ENCODE results near the gene ARMCX6. TPM values are rescaled to one million over a fixed set of nuclear protein-coding genes. Genes with fewer than 3 reads are reported as not detected.
"Not testable (repeated sequence)": the region's sequence is repeated elsewhere in the genome, so short reads cannot be mapped to it uniquely, and the experiment has no call there.

The ARMCX6 gene
- 17.1 and 18.9 TPM in 2 replicates for total RNA-seq (2014; rRNA removed; shearing (Covaris generic))

DNA sequence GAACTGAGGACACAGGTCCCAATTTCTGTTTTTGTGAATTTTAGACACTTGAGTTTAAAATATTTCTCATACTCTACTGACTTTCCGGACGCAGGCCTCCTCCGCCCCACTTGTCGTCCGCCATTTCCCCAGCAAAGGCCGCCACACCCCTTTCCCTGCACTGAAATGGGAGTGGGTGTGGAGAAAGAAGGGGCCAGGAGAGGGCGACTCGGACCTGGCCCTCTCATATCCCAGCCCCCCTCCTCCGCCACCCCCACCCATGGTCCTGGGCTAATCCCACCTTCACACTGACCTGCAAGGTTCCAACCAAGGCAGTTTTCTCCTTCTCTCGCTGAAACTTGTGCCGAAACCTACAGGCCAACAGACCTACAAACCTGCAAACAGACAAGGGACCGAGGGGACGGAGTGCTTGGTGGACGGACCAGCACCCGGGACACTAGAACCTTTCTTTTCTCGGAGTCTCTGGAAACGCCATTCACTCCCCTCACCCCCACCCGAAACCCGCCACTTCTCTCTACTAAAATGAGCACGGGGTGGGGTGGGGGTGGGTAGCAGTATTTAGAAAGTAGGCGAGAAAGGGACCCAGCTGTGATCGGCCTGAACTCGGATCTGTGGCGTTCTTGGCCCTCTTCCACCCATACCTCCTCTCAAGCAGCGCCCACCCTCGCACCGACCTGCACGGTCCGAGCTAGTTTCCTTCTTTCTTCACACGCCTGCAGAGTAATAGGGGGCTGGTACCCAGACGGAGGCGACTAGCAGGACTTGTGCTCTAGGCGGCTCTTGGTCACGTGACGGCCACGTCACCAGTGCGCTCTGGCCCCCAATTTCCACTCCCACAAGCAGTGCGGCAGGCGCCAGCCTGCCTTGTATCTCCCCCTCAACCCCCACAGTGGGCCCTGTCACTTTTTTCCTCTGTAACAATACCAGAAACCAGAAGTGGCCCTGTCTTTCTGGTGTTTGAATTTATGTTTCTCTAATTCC is at the start of gene ARMCX6:
Gene ARMCX6 (minus strand): TSS at position 790 of the 981 bp plus-strand sequence. CDS start 1,380 bp downstream, outside the sequence.
- DNase-seq (ENCODE audit: low spot score) = peak; percentile 23

DNA sequence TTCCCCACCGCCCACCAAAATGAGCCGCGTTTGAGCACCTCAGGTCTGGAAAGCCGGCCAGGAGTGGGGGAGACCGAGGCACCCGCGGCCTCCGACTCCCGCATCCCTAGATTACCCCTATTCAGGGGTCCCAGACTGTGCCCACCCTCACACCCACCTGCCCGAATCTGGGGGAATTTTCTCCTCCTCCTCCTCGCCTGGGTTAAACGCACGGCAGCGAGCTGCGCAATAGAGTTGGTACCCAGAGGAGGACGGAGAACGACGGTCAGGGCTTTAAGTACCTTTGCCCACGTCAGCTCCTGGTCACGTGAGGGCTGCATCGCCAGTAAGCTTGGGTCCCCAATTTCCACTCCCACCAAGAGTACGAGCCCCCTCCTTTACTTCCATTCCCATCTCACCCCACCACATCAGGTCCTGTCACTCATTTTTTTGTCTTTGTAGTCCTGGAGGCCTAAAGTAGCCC is 41.8 kb upstream of the ARMCX6 start, which contains the start of gene ARMCX2:
Gene ARMCX2 (minus strand): TSS at position 250 of the 463 bp plus-strand sequence. CDS start 2,262 bp downstream, outside the sequence.
- DNase-seq (ENCODE audit: low spot score) = no peak

GRCh38 chrX:101658661-101659491 is 41.1 kb upstream of the ARMCX6 start:
- peak; percentile 60 for DNase-seq (ENCODE audit: low spot score)

DNA sequence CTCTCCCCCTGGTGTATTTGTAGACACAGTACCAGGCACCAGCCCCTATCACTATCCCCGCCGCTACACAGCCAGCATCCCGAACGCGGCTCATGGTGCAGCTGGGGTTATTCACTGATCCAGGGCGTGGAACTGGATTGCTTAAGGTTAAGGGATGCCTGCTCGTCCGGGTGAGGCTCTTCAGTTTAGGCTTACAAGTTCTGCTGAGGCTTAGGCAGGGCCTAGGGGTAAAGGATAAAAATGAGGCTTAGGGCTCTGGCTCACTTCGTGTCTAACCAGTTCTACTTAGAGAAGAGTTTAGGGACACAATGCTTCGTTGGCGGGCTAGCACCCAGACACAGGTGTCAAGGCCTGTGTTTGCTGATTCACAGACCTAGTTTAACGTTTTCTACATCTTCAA is 39.7 kb upstream of the ARMCX6 start:
- no peak for DNase-seq (ENCODE audit: low spot score)

- DNase-seq (ENCODE audit: low spot score) = no peak
Observed at GRCh38 chrX:101656817-101657216, 39.0 kb upstream of the ARMCX6 start.

- DNase-seq (ENCODE audit: low spot score) = no peak
Observed at GRCh38 chrX:101655534-101655933, 37.7 kb upstream of the ARMCX6 start.

DNA sequence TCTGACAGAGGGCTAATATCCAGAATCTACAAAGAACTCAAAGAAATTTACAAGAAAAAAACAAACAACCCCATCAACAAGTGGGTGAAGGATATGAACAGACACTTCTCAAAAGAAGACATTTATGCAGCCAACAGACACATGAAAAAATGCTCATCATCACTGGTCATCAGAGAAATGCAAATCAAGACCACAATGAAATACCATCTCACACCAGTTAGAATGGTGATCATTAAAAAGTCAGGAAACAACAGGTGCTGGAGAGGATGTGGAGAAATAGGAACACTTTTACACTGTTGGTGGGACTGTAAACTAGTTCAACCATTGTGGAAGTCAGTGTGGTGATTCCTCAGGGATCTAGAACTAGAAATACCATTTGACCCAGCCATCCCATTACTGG is 29.9 kb upstream of the ARMCX6 start:
- not testable (repeated sequence) for DNase-seq (ENCODE audit: low spot score)

DNA sequence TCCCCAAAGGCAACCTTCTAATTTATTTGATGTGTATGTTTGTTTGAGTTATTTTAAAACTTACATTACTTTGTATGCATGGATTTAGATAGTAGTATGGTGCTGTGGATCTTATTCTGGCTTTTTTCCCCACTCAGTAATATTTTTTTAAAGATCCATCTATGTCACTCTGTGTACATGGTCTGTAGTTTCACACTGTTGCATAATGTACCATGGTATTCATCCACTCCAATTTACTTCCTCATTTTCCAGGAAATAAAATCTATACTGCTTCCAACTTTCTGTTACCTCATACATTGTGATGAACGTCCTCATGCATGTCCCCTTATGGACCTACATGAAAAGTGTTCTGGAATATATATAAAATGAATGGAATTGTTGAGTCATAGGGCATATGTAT is 24.3 kb upstream of the ARMCX6 start:
- DNase-seq (ENCODE audit: low spot score) = no peak

DNA sequence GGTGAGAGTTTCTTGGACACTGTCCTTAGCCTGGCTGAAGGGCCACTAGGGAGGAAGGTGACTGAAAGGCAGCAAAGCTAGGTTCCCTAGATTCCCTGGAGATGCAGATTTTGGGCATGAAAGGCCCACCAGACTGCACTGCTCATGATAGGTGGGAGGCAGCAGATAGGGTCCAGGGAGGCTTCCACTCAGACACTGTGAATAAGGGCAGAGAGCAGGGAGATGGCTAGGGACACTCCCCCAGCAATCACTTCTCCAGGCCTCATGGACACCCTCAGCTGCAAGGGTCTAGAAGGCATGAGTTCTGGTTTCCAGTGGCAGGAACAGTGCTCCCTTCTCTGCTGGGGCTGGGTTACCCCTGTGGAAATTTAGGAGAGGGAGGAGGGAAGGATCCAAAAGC is 21.8 kb upstream of the ARMCX6 start:
- DNase-seq (ENCODE audit: low spot score) = no peak

GRCh38 chrX:101619364-101619763 is 1.6 kb upstream of the ARMCX6 start:
- DNase-seq (ENCODE audit: low spot score) = peak; percentile 27

DNA sequence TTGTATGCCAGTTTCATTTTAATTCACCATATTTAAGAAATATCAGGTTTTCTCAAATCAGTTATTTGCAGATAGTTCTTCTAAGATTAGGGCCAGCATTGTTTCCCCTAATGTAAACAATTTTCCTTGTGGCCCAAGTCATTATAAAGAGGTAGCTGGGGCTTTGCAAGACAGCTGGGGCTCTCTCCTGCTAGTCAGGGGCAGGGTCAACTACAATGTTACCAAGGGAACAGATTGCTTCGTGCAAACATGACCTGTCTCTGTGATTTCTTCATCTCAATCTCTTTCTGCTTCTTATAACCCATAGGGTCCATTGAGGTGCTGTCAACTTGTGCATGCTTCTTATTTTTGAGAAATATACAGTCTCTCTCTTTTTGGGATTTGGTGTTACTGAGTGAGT is 12.1 kb downstream of the ARMCX6 start:
- no peak for DNase-seq (ENCODE audit: low spot score)

DNA sequence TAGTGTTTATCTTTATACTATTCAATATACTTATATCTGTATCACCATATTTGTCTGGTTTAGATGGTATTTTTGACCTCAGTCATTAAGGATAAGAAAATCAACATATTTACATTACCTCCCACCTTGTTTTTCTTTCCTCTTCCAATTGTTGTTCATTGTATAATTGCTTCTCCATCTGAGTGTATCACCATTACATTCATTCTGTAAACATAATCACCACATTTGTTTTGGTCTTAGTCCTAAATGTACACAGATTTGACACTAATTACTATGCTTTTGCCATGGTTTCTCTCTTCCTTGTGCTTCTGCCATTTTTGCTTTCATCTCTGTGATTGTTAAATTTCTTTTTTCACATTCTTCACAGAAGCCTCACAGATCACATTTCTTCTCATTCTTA is 12.7 kb downstream of the ARMCX6 start:
- DNase-seq (ENCODE audit: low spot score) = peak; percentile 37

DNA sequence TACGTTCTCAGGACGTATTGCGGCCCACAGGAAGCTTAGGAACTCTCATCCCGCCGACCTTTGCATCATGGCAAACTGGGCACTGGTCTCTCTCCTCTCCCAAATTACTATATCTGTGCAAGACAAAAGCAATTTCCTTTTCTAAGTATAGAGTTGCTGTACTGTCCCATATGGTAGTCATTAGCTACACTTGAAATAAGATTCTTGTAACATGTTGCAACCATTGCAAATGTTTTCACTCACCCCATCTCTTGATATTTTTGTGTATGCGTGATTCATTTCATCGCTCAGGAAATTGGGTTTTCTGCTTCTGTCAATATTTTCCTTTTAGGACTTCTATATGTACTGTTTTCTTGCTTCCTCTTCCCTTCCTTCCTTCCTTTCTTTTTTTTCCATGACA is 15.7 kb downstream of the ARMCX6 start:
- DNase-seq (ENCODE audit: low spot score) = no peak

DNA sequence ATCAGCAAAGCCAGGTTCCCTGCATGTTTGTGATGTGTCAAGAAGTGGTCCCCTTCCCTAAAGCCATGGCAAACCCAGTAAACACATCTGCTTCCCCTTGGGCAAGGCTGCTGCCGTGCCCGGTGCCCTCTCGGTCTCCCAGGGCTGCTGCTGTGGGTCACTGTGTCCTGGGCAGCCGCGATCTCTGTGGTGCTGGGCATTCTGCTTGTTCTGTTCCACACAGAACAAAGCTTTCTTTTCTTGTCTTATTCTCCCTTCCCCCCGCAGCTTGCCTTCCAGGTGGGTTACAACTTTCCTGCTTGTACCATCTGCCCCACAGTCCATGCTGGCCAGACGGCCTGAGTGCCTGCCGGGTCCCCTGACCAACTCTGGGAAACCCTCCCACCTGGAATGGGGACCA is 18.2 kb downstream of the ARMCX6 start:
- DNase-seq (ENCODE audit: low spot score) = not testable (repeated sequence)

GRCh38 chrX:101595739-101596419 is 21.9 kb downstream of the ARMCX6 start:
- DNase-seq (ENCODE audit: low spot score) = peak; percentile 79

Other genes with a start within 250 kb of the ARMCX6 start
- not detected in 2 replicates for gene BTK, start 231.8 kb downstream of the ARMCX6 start, total RNA-seq (2014; rRNA removed; shearing (Covaris generic))
- 1,862 and 2,508 TPM in 2 replicates for gene RPL36A, start 227.0 kb downstream of the ARMCX6 start, total RNA-seq (2014; rRNA removed; shearing (Covaris generic))
- gene GLA, start 210.1 kb downstream of the ARMCX6 start, total RNA-seq (2014; rRNA removed; shearing (Covaris generic)) = 192 and 209 TPM in 2 replicates
- gene HNRNPH2, start 209.8 kb downstream of the ARMCX6 start, total RNA-seq (2014; rRNA removed; shearing (Covaris generic)) = 64.1 and 82.3 TPM in 2 replicates
- 0.37 and 1.9 TPM in 2 replicates for gene ARMCX4, start 132.5 kb downstream of the ARMCX6 start, total RNA-seq (2014; rRNA removed; shearing (Covaris generic))
- gene ARMCX1, start 67.5 kb downstream of the ARMCX6 start, total RNA-seq (2014; rRNA removed; shearing (Covaris generic)) = 23.2 and 24.4 TPM in 2 replicates
- gene ARMCX3, start 5.2 kb upstream of the ARMCX6 start, total RNA-seq (2014; rRNA removed; shearing (Covaris generic)) = 13.0 and 18.4 TPM in 2 replicates
- gene ARMCX2, start 41.9 kb upstream of the ARMCX6 start, total RNA-seq (2014; rRNA removed; shearing (Covaris generic)) = 1.5 and 5.9 TPM in 2 replicates